Neural cell (in vitro differentiated cells): Measurements from ENCODE around the gene COPB2. TPM values are rescaled to one million over a fixed set of nuclear protein-coding genes. Genes with fewer than 3 reads are reported as not detected.

ENCODE experiments used
- H2AFZ ChIP-seq: fragments of 200-600, 300-800 bp; sonication (generic), shearing (Covaris generic); 2 replicates; pipeline ENCODE4 v1.6.0; 2014; ENCODE audit warnings: low read depth, mild to moderate bottlenecking, antibody characterized with exemption, low read length, moderate library complexity
- H3F3A ChIP-seq: fragments of 200-600 bp; shearing (Covaris generic); 2 replicates; pipeline ENCODE4 v1.6.1; 2016; ENCODE audit warnings: mild to moderate bottlenecking, moderate library complexity, mixed read lengths, antibody characterized with exemption, low read length; ENCODE audit not compliant: insufficient read depth, poor library complexity, severe bottlenecking
- H3K27ac ChIP-seq: fragments of 200-600, 300-800 bp; sonication (generic), shearing (Covaris generic); 2 replicates; pipeline ENCODE4 v1.5.1; 2014; ENCODE audit warnings: mild to moderate bottlenecking, low read length, moderate library complexity
- H3K27me3 ChIP-seq: fragments of 300-800, 200-600 bp; sonication (generic), shearing (Covaris generic); 2 replicates; pipeline ENCODE4 v1.6.0; 2014; ENCODE audit warnings: mild to moderate bottlenecking, low read depth, low read length, moderate library complexity; ENCODE audit not compliant: insufficient read depth
- H3K36me3 ChIP-seq: fragments of 300-800, 200-600 bp; sonication (generic), shearing (Covaris generic); 2 replicates; pipeline ENCODE4 v1.5.1; 2014; ENCODE audit warnings: mild to moderate bottlenecking, antibody characterized with exemption, low read length, moderate library complexity; ENCODE audit not compliant: insufficient read depth
- H3K4me2 ChIP-seq: fragments of 300-800, 200-600 bp; sonication (generic), shearing (Covaris generic); 2 replicates; pipeline ENCODE4 v1.6.0; 2014; ENCODE audit warnings: mild to moderate bottlenecking, low read length
- H3K4me3 ChIP-seq: fragments of 300-800, 200-600 bp; sonication (generic), shearing (Covaris generic); 2 replicates; pipeline ENCODE4 v1.5.1; 2014; ENCODE audit warnings: mild to moderate bottlenecking, low read length, moderate library complexity
- H3K79me2 ChIP-seq: fragments of 200-600 bp; shearing (Covaris generic); replicated peaks from 2 replicates; pipeline ENCODE4 v1.6.0; 2014; ENCODE audit warnings: mild to moderate bottlenecking, low read length, moderate library complexity; ENCODE audit not compliant: insufficient read depth
- H3K9ac ChIP-seq: fragments of 300-800, 200-600 bp; sonication (generic), shearing (Covaris generic); 2 replicates; pipeline ENCODE4 v1.6.1; 2016; ENCODE audit warnings: mild to moderate bottlenecking, low read length, mixed read lengths
- H3K9me2 ChIP-seq: fragments of 200-600 bp; shearing (Covaris generic); 2 replicates; pipeline ENCODE4 v1.6.1; 2016; ENCODE audit warnings: mild to moderate bottlenecking, low read length, mixed read lengths; ENCODE audit not compliant: insufficient read depth
- H3K9me3 ChIP-seq: fragments of 200-600, 300-800 bp; sonication (generic), shearing (Covaris generic); 2 replicates; pipeline ENCODE4 v1.6.1; 2016; ENCODE audit warnings: mild to moderate bottlenecking, mixed run types, low read length, moderate library complexity, mixed read lengths
- H4K20me1 ChIP-seq: fragments of 200-600 bp; shearing (Covaris generic); 2 replicates; pipeline ENCODE4 v1.6.1; 2016; ENCODE audit warnings: mild to moderate bottlenecking, mixed run types; ENCODE audit not compliant: insufficient read depth
- CTCF ChIP-seq: fragments of 450-650 bp; IDR thresholded peaks from 2 replicates; pipeline ENCODE4 v1.5.1; 2014; ENCODE audit warnings: antibody characterized with exemption, mild to moderate bottlenecking, moderate library complexity; ENCODE audit not compliant: poor library complexity, severe bottlenecking
- EP300 ChIP-seq: fragments of 450-650 bp; conservative IDR thresholded peaks from 2 replicates; pipeline ENCODE4 v1.6.1; 2014; ENCODE audit warnings: antibody characterized with exemption, mild to moderate bottlenecking, moderate library complexity; ENCODE audit not compliant: poor library complexity, severe bottlenecking
- EZH2 ChIP-seq: fragments of 200-600, 300-800 bp; shearing (Covaris generic), sonication (generic); IDR thresholded peaks from 2 replicates; pipeline ENCODE4 v1.6.1; 2014; ENCODE audit warnings: antibody characterized with exemption, low read length, borderline replicate concordance, mild to moderate bottlenecking; ENCODE audit not compliant: insufficient read depth, poor library complexity, severe bottlenecking
- MXI1 ChIP-seq: fragments of 450-650 bp; conservative IDR thresholded peaks from 2 replicates; pipeline ENCODE4 v1.6.1; 2014; ENCODE audit warnings: antibody characterized with exemption, mild to moderate bottlenecking; ENCODE audit not compliant: poor library complexity, severe bottlenecking
- POLR2AphosphoS5 ChIP-seq: IDR thresholded peaks from 2 replicates; pipeline ENCODE4 v1.6.1; 2012
- RAD21 ChIP-seq: fragments of 450-650 bp; conservative IDR thresholded peaks from 2 replicates; pipeline ENCODE4 v1.6.1; 2014; ENCODE audit warnings: antibody characterized with exemption, mild to moderate bottlenecking, moderate library complexity
- REST ChIP-seq: IDR thresholded peaks from 2 replicates; pipeline ENCODE4 v1.6.1; 2012; ENCODE audit warnings: borderline replicate concordance
- SMC3 ChIP-seq: fragments of 450-650 bp; conservative IDR thresholded peaks from 2 replicates; pipeline ENCODE4 v1.6.1; 2014; ENCODE audit warnings: antibody characterized with exemption, mild to moderate bottlenecking, moderate library complexity; ENCODE audit not compliant: poor library complexity
- TAF1 ChIP-seq: IDR thresholded peaks from 2 replicates; pipeline ENCODE4 v1.6.1; 2012; ENCODE audit warnings: low read depth
- polyA plus RNA-seq: library from polyadenylated mRNA; depleted of rRNA; stranded (reverse); fragments of >200 nt; gene quantifications from 2 replicates; pipeline ENCODE4 v1.2.3, GENCODE V29; 2014

Gene COPB2
- polyA plus RNA-seq, 1 donor from 2014 or later, result 63.5 TPM

GRCh38 chr3:139430493-139430892 is 41.0 kb upstream of the COPB2 start:
- H3K36me3 ChIP-seq, result no peaks in the 10 kb centered on the region
- no peaks in the 10 kb centered on the region for H3F3A ChIP-seq
- H3K79me2 ChIP-seq, result no peaks in the 10 kb centered on the region
- H3K4me2 ChIP-seq, result no peak overlapping the region
- no peak overlapping the region for H3K27ac ChIP-seq
- H3K9me2 ChIP-seq, result no peaks in the 10 kb centered on the region
- H4K20me1 ChIP-seq, result no peaks in the 10 kb centered on the region
- no peaks in the 10 kb centered on the region for H3K27me3 ChIP-seq
- no peak overlapping the region for H3K9ac ChIP-seq
- no peaks in the 10 kb centered on the region for H3K9me3 ChIP-seq
- no peak overlapping the region for H3K4me3 ChIP-seq
- no peak overlapping the region for H2AFZ ChIP-seq
- TF ChIP-seq EP300 (no peak), CTCF (no peak), TAF1 (no peak), SMC3 (no peak), POLR2AphosphoS5 (no peak), MXI1 (no peak), EZH2 (no peak), RAD21 (no peak), REST (no peak)

GRCh38 chr3:139427283-139428060 is 38.0 kb upstream of the COPB2 start:
- TF ChIP-seq REST (no peak), TAF1 (no peak), RAD21 (peak; percentile 94), MXI1 (no peak), POLR2AphosphoS5 (no peak), EZH2 (no peak), CTCF (peak; percentile 92), SMC3 (peak; percentile 94)
- Histone ChIP-seq H3K27me3 (no peaks in the 10 kb centered on the region), H3K9me3 (no peaks in the 10 kb centered on the region), H2AFZ (no peak overlapping the region), H3K4me3 (no peak overlapping the region), H3F3A (no peaks in the 10 kb centered on the region), H4K20me1 (no peaks in the 10 kb centered on the region), H3K27ac (no peak overlapping the region), H3K4me2 (no peak overlapping the region), H3K9ac (no peak overlapping the region), H3K9me2 (no peaks in the 10 kb centered on the region), H3K79me2 (no peaks in the 10 kb centered on the region), H3K36me3 (peaks cover 14% of the 10 kb centered on the region)
